ENCODE measurements around the gene ARHGAP23.
A peak's percentile ranks its signal among the peaks of the same experiment; 100 is the strongest.
"Not testable (repeated sequence)": the region's sequence is repeated elsewhere in the genome, so short reads cannot be mapped to it uniquely, and the experiment has no call there.

Gene ARHGAP23

GRCh38 chr17:38460716-38461630, 32.7 kb downstream of the ARHGAP23 start:
- ATAC-seq (no peak), DNase-seq (no peak)

GRCh38 chr17:38461683-38462082, 33.4 kb downstream of the ARHGAP23 start:
- ATAC-seq (no peak), DNase-seq (no peak)

- ATAC-seq = no peak
Observed at GRCh38 chr17:38463451-38463858, 35.2 kb downstream of the ARHGAP23 start.

GRCh38 chr17:38464251-38464722, 36.0 kb downstream of the ARHGAP23 start:
- DNase-seq (no peak), ATAC-seq (no peak)

More at GRCh38 chr17:38463451-38463858, 35.2 kb downstream of the ARHGAP23 start:
- DNase-seq = no peak

GRCh38 chr17:38464723-38465390, 36.6 kb downstream of the ARHGAP23 start:
- ATAC-seq = no peak
- DNase-seq = no peak

GRCh38 chr17:38465391-38466345, 37.4 kb downstream of the ARHGAP23 start:
- ATAC-seq (no peak), DNase-seq (no peak)

- ATAC-seq = no peak
- no peak for DNase-seq
Observed at GRCh38 chr17:38466346-38467315, 38.4 kb downstream of the ARHGAP23 start.

- DNase-seq (no peak), ATAC-seq (no peak)
Observed at GRCh38 chr17:38467491-38467890, 39.2 kb downstream of the ARHGAP23 start.

- no peak for ATAC-seq
- no peak for DNase-seq
Observed at GRCh38 chr17:38469875-38470274, 41.6 kb downstream of the ARHGAP23 start.

- not testable (repeated sequence) for ATAC-seq, DNase-seq
Observed at GRCh38 chr17:38471253-38471652, 43.0 kb downstream of the ARHGAP23 start.

GRCh38 chr17:38474666-38475065, 46.4 kb downstream of the ARHGAP23 start:
- DNase-seq = peak; percentile 13
- not testable (repeated sequence) for ATAC-seq

GRCh38 chr17:38476549-38476948, 48.3 kb downstream of the ARHGAP23 start:
- DNase-seq (no peak), ATAC-seq (no peak)

- DNase-seq, ATAC-seq: not testable (repeated sequence)
Observed at GRCh38 chr17:38477417-38477816, 49.2 kb downstream of the ARHGAP23 start.

- not testable (repeated sequence) for ATAC-seq, DNase-seq
Observed at GRCh38 chr17:38477951-38478350, 49.7 kb downstream of the ARHGAP23 start.

GRCh38 chr17:38478667-38479066, 50.4 kb downstream of the ARHGAP23 start:
- not testable (repeated sequence) for DNase-seq, ATAC-seq

- not testable (repeated sequence) for DNase-seq, ATAC-seq
Observed at GRCh38 chr17:38482039-38482699, 53.9 kb downstream of the ARHGAP23 start.

GRCh38 chr17:38482700-38483043, 54.4 kb downstream of the ARHGAP23 start:
- not testable (repeated sequence) for ATAC-seq, DNase-seq

- ATAC-seq (peak; percentile 61), DNase-seq (peak; percentile 72)
Observed at GRCh38 chr17:38484242-38485145, 56.2 kb downstream of the ARHGAP23 start.

GRCh38 chr17:38485146-38485468, 56.8 kb downstream of the ARHGAP23 start:
- DNase-seq (no peak), ATAC-seq (no peak)
